Measurements from ENCODE around the gene ARF4. TPM values are rescaled to one million over a fixed set of nuclear protein-coding genes. Genes with fewer than 3 reads are reported as not detected.

The ARF4 gene
- total RNA-seq, 1 donor from 2014 or later: 161 TPM

DNA sequence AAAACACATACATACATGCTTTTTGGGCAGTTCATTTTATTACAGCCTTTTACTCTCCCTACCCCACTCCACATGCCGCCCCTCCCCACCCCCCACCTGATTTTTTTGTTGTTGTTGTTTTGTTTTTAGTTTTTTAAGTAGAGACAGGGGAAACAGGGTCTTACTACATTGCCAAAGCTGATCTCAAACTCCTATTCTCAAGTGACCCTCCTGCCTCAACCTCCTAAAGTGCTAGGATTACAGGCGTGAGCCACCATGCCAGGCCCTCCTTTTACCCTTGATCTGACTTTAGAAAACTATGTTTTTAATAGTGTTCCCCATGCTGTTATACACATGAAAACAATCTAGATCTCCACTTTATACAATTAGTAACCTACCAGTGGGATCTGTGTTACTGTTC, 26.3 kb downstream of the ARF4 start:
- Mint-ChIP-seq H3K27ac (ENCODE audit: unreplicated experiment) (no peak overlapping the region), H3K27me3 (ENCODE audit: unreplicated experiment) (no peaks in the 10 kb centered on the region), H3K36me3 (ENCODE audit: low read depth, unreplicated experiment) (peaks cover 21% of the 10 kb centered on the region), H3K4me3 (ENCODE audit: unreplicated experiment) (no peak overlapping the region), H3K4me1 (ENCODE audit: unreplicated experiment) (no peaks in the 10 kb centered on the region), H3K9me3 (ENCODE audit: unreplicated experiment) (no peaks in the 10 kb centered on the region)
- no peak for DNase-seq (ENCODE audit: low spot score)
- TF ChIP-seq, protein P1, sequence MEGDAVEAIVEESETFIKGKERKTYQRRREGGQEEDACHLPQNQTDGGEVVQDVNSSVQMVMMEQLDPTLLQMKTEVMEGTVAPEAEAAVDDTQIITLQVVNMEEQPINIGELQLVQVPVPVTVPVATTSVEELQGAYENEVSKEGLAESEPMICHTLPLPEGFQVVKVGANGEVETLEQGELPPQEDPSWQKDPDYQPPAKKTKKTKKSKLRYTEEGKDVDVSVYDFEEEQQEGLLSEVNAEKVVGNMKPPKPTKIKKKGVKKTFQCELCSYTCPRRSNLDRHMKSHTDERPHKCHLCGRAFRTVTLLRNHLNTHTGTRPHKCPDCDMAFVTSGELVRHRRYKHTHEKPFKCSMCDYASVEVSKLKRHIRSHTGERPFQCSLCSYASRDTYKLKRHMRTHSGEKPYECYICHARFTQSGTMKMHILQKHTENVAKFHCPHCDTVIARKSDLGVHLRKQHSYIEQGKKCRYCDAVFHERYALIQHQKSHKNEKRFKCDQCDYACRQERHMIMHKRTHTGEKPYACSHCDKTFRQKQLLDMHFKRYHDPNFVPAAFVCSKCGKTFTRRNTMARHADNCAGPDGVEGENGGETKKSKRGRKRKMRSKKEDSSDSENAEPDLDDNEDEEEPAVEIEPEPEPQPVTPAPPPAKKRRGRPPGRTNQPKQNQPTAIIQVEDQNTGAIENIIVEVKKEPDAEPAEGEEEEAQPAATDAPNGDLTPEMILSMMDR (IDR thresholded peaks at IDR 0.05; ENCODE audit: unreplicated experiment): no peak

DNA sequence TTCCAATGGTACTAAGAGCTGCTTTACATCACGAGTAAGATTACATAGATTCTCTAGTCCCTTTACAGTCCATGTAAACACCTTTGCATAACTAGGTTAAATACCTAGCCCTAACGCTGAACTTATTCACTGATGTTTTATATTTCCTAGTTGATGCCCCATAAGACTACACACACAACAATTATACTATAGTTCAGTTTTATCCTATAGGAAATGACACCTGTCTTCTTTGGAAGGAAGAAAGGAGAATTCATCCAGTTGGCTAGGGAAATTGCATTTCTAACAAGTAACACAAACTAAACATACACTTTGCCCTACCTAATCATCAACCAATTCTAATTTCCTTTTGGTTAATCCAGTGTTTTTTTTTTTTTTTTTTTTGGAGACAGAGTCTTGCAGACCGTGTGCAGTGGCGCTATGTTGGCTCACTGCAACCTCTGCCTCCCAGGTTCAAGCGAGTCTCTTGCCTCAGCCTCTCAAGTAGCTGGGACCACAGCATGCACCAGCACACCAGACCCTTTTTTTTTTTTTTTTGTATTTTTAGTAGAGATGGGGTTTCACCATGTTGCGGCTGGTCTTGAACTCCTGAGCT, 27.2 kb downstream of the ARF4 start:
- H3K36me3 Mint-ChIP-seq (ENCODE audit: low read depth, unreplicated experiment): peaks cover 19% of the 10 kb centered on the region
- TF ChIP-seq, protein P1 (IDR thresholded peaks at IDR 0.05; ENCODE audit: unreplicated experiment): no peak
- no peaks in the 10 kb centered on the region for H3K4me1 Mint-ChIP-seq (ENCODE audit: unreplicated experiment)
- no peaks in the 10 kb centered on the region for H3K9me3 Mint-ChIP-seq (ENCODE audit: unreplicated experiment)
- no peaks in the 10 kb centered on the region for H3K27me3 Mint-ChIP-seq (ENCODE audit: unreplicated experiment)
- H3K27ac Mint-ChIP-seq (ENCODE audit: unreplicated experiment): no peak overlapping the region
- DNase-seq (ENCODE audit: low spot score): no peak
- no peak overlapping the region for H3K4me3 Mint-ChIP-seq (ENCODE audit: unreplicated experiment)

DNA sequence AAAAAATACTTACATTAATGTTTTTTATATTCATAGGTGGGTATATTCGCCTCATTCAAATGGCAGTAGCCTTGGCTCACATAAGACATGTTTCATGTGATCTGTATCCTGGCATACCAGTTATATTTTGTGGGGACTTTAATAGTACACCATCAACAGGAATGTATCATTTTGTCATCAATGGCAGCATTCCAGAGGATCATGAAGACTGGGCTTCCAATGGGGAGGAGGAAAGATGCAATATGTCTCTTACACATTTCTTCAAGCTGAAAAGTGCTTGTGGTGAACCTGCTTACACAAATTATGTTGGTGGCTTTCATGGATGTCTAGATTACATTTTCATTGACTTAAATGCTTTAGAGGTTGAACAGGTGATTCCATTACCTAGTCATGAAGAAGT, 37.6 kb downstream of the ARF4 start:
- no peak for DNase-seq (ENCODE audit: low spot score)
- Mint-ChIP-seq H3K27ac (ENCODE audit: unreplicated experiment) (no peak overlapping the region), H3K4me3 (ENCODE audit: unreplicated experiment) (no peak overlapping the region), H3K36me3 (ENCODE audit: low read depth, unreplicated experiment) (peaks cover 7% of the 10 kb centered on the region), H3K4me1 (ENCODE audit: unreplicated experiment) (peaks cover 15% of the 10 kb centered on the region), H3K27me3 (ENCODE audit: unreplicated experiment) (peaks cover 4% of the 10 kb centered on the region), H3K9me3 (ENCODE audit: unreplicated experiment) (no peaks in the 10 kb centered on the region)
- TF ChIP-seq, protein P1 (IDR thresholded peaks at IDR 0.05; ENCODE audit: unreplicated experiment): no peak

DNA sequence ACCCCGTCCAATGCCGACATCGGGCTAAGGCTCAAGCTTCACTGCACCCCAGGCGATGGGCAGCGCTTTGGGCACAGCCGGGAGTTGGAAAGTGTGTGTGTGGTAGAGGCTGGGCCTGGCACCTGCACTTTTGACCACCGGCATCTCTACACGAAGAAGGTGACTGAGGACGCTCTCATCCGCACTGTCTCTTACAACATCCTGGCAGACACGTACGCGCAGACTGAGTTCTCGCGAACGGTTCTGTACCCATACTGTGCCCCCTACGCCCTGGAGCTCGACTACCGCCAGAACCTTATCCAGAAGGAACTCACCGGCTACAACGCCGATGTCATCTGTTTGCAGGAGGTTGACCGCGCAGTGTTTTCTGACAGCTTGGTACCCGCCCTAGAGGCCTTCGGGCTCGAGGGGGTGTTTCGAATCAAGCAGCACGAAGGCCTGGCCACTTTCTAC, 40.0 kb downstream of the ARF4 start:
- Mint-ChIP-seq H3K36me3 (ENCODE audit: low read depth, unreplicated experiment) (peaks cover 5% of the 10 kb centered on the region), H3K27me3 (ENCODE audit: unreplicated experiment) (peaks cover 4% of the 10 kb centered on the region), H3K9me3 (ENCODE audit: unreplicated experiment) (no peaks in the 10 kb centered on the region), H3K27ac (ENCODE audit: unreplicated experiment) (no peak overlapping the region), H3K4me3 (ENCODE audit: unreplicated experiment) (peak overlapping the region; percentile 91), H3K4me1 (ENCODE audit: unreplicated experiment) (peaks cover 15% of the 10 kb centered on the region)
- TF ChIP-seq, protein P1 (IDR thresholded peaks at IDR 0.05; ENCODE audit: unreplicated experiment): no peak
- DNase-seq (ENCODE audit: low spot score): peak; percentile 13

DNA sequence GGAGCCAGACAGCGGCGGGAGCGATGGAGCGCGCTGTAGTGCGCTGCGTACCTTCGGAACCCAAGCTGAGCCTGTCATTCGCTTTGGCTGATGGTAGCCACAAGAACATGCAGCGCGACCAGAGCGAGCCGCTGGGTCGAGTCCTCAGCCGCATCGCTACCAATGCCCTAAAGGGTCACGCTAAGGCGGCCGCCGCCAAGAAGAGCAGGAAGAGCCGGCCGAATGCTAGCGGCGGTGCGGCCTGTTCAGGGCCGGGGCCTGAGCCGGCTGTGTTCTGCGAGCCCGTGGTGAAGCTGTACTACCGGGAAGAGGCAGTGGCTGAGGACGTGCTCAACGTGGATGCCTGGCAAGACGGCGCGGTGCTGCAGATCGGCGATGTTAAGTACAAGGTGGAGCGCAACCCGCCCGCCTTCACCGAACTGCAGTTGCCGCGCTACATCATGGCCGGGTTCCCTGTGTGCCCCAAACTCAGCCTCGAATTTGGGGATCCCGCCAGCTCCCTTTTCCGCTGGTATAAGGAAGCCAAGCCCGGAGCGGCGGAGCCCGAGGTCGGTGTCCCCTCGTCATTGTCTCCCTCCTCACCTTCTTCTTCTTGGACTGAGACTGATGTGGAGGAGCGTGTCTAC, 40.6 kb downstream of the ARF4 start:
- peaks cover 15% of the 10 kb centered on the region for H3K4me1 Mint-ChIP-seq (ENCODE audit: unreplicated experiment)
- no peak overlapping the region for H3K27ac Mint-ChIP-seq (ENCODE audit: unreplicated experiment)

More for the DNA sequence above, 40.6 kb downstream of the ARF4 start:
- peak; percentile 41 for DNase-seq (ENCODE audit: low spot score)
- Mint-ChIP-seq H3K27me3 (ENCODE audit: unreplicated experiment) (peaks cover 4% of the 10 kb centered on the region), H3K36me3 (ENCODE audit: low read depth, unreplicated experiment) (peaks cover 5% of the 10 kb centered on the region), H3K9me3 (ENCODE audit: unreplicated experiment) (no peaks in the 10 kb centered on the region), H3K4me3 (ENCODE audit: unreplicated experiment) (peak overlapping the region; percentile 91)
- TF ChIP-seq, protein P1 (IDR thresholded peaks at IDR 0.05; ENCODE audit: unreplicated experiment): no peak

All from endothelial cell (in vitro differentiated cells).